Upper lobe of right lung (tissue), 1 donor: ENCODE measurements around the gene NAGPA. TPM values are rescaled to one million over a fixed set of nuclear protein-coding genes. Genes with fewer than 3 reads are reported as not detected.

ENCODE experiments used
- ATAC-seq: fragments of 200-7000 bp; cut with Tn5 transposase; one replicate; pipeline ENCODE4 v1.9.1; 2020; ENCODE audit warnings: mild to moderate bottlenecking, moderate library complexity
- DNase-seq: peaks from one replicate; pipeline ENCODE4 v3.0.0-alpha.2; 2020
- H3K27ac ChIP-seq: fragments of 200-600 bp; one replicate; pipeline ENCODE4 v1.8.0; 2022
- H3K27me3 ChIP-seq: fragments of 200-600 bp; one replicate; pipeline ENCODE4 v1.8.0; 2022; ENCODE audit warnings: mild to moderate bottlenecking
- H3K36me3 ChIP-seq: fragments of 200-600 bp; one replicate; pipeline ENCODE4 v1.8.0; 2022
- H3K4me1 ChIP-seq: fragments of 200-600 bp; one replicate; pipeline ENCODE4 v1.8.0; 2022
- H3K4me3 ChIP-seq: fragments of 200-600 bp; one replicate; pipeline ENCODE4 v1.8.0; 2022; ENCODE audit warnings: mild to moderate bottlenecking
- H3K9me3 ChIP-seq: fragments of 200-600 bp; one replicate; pipeline ENCODE4 v1.8.0; 2022
- CTCF ChIP-seq: fragments of 200-600 bp; IDR thresholded peaks from one replicate; pipeline ENCODE4 v1.8.0; 2022; ENCODE audit warnings: antibody characterized with exemption
- intact Hi-C: fragments of 100-400 bp; cut with DNase I; formaldehyde crosslinking; loops from one replicate; pipeline ENCODE4 v1.11.0; 2022
- total RNA-seq: library from RNA; stranded (reverse); fragmentation: NEBNext Ultra II Directional; extraction: Animal tissue kit (Norgen Biotek cat#: 25700); gene quantifications from one replicate; pipeline ENCODE4 v1.2.1, GENCODE V29; 2021
- donor health status: DM: no; HTN: yes; CAD: no; lungs with severe emphysema.

Gene NAGPA
- total RNA-seq, 1 donor from 2014 or later = 16.7 TPM

DNA sequence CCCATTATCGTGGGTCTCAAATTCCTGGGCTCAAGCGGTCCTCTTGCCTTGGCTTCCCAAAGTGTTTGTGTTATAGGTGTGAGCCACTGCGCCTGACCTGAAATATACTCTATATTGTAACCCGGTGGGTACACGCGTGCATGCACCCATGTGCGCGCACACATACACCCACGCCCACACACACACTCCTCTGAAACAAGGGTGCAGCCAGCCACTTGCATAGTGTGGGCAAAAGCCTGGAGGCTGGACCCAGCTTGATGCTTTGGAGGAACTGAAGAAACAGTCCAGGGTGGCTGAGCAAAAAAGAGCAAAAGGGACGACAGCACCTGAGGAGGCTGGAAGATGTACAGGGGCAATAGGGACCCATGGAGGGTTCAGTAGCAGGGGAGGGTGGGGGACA is 29.9 kb downstream of the NAGPA start:
- DNase-seq (no peak), ATAC-seq (no peak)
- no peaks in the 10 kb centered on the region for H3K36me3 ChIP-seq
- no peak overlapping the region for H3K27ac ChIP-seq
- TF ChIP-seq CTCF = no peak
- H3K4me3 ChIP-seq = no peak overlapping the region
- no peaks in the 10 kb centered on the region for H3K27me3 ChIP-seq
- H3K4me1 ChIP-seq = no peaks in the 10 kb centered on the region
- intact Hi-C loops = no loop called here
- no peaks in the 10 kb centered on the region for H3K9me3 ChIP-seq

DNA sequence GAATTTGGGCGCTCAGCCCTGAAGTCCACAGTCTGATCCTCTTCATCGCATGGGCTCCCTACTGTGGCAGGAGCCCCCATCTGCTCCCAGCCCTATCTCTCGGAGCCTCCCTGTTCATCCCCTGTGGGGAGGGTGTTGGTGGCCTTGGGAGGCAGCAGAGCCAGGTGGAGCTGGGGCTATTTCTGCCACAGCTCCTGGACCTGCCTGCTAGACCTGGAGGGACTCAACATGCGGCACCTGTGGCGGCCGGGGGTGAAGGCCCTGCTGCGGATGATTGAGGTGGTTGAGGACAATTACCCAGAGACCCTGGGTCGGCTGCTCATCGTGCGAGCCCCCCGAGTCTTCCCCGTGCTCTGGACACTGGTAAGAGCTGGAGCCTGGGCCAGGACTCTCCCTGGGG is 30.5 kb downstream of the NAGPA start:
- TF ChIP-seq CTCF = no peak
- H3K36me3 ChIP-seq = no peaks in the 10 kb centered on the region
- no peak overlapping the region for H3K27ac ChIP-seq
- H3K4me1 ChIP-seq = no peaks in the 10 kb centered on the region
- intact Hi-C loops = no loop called here
- no peak overlapping the region for H3K4me3 ChIP-seq
- ATAC-seq = no peak
- no peaks in the 10 kb centered on the region for H3K27me3 ChIP-seq
- H3K9me3 ChIP-seq = no peaks in the 10 kb centered on the region
- DNase-seq = no peak

DNA sequence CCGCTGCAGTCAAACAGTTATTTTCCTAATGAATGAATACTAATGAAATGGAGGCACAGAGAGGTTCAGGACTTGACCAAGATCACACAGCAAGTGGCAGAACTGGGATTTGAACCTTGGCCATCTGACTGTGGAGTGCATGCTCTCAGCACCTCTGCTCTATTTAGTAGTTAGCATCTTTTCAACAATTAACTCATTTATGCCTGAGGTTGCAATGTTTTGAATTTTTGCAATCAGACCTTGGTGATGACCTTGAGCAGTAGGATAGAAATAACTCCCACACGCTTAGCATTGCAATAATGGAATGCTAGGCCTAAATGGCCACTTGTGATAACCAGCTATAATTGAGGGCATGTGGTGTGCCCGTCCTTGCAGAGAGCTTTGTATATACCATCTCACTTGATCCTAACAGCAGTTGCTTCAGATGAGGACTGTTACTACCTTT is 31.0 kb downstream of the NAGPA start:
- intact Hi-C loops = no loop called here
- Histone ChIP-seq H3K27ac (no peak overlapping the region), H3K9me3 (no peaks in the 10 kb centered on the region), H3K4me3 (no peak overlapping the region), H3K27me3 (no peaks in the 10 kb centered on the region), H3K4me1 (no peaks in the 10 kb centered on the region), H3K36me3 (no peaks in the 10 kb centered on the region)
- TF ChIP-seq CTCF = no peak
- DNase-seq (no peak), ATAC-seq (no peak)

- no peaks in the 10 kb centered on the region for H3K36me3 ChIP-seq
- intact Hi-C loops = no loop called here
- no peak overlapping the region for H3K27ac ChIP-seq
- H3K9me3 ChIP-seq = no peaks in the 10 kb centered on the region
- H3K27me3 ChIP-seq = no peaks in the 10 kb centered on the region
- no peak overlapping the region for H3K4me3 ChIP-seq
- TF ChIP-seq CTCF = no peak
- no peak for DNase-seq
- ATAC-seq = no peak
- no peaks in the 10 kb centered on the region for H3K4me1 ChIP-seq
These were observed 31.7 kb downstream of the NAGPA start for GRCh38 chr16:5001986-5002385.

GRCh38 chr16:5001571-5001970 is 32.2 kb downstream of the NAGPA start:
- Histone ChIP-seq H3K9me3 (no peaks in the 10 kb centered on the region), H3K4me1 (no peaks in the 10 kb centered on the region), H3K27ac (no peak overlapping the region), H3K4me3 (no peak overlapping the region), H3K36me3 (no peaks in the 10 kb centered on the region), H3K27me3 (no peaks in the 10 kb centered on the region)
- intact Hi-C loops = no loop called here
- ATAC-seq (peak; percentile 82), DNase-seq (no peak)
- TF ChIP-seq CTCF = no peak

DNA sequence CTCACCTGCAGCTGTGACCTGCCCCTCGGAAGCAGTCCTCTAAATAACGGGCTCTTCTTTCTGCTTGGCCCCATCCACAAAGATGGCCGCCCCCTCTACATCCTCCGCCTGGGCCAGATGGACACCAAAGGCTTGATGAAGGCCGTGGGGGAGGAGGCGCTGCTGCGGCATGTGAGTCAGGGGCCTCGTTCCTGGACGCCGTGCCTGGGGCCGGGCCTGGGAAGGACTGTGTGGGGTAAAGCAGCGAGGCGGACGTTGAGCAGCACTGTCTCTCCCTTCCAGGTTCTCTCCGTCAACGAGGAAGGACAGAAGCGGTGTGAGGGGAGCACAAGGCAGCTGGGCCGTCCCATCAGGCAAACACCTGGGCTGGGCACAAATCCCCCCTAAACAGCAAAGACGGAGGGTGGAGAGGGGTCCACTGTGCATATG is 33.1 kb downstream of the NAGPA start:
- no peaks in the 10 kb centered on the region for H3K27me3 ChIP-seq
- H3K4me1 ChIP-seq = no peaks in the 10 kb centered on the region
- no peak for TF ChIP-seq CTCF
- no peaks in the 10 kb centered on the region for H3K36me3 ChIP-seq
- no peaks in the 10 kb centered on the region for H3K9me3 ChIP-seq
- H3K27ac ChIP-seq = no peak overlapping the region
- ATAC-seq (no peak), DNase-seq (no peak)
- H3K4me3 ChIP-seq = no peak overlapping the region
- intact Hi-C loops = no loop called here
